ENCODE data around the gene KRTAP5-1.

- no peak for TF ChIP-seq POLR2A (IDR thresholded peaks at IDR 0.05; ENCODE audit: low read depth)
- TF ChIP-seq, protein P1, sequence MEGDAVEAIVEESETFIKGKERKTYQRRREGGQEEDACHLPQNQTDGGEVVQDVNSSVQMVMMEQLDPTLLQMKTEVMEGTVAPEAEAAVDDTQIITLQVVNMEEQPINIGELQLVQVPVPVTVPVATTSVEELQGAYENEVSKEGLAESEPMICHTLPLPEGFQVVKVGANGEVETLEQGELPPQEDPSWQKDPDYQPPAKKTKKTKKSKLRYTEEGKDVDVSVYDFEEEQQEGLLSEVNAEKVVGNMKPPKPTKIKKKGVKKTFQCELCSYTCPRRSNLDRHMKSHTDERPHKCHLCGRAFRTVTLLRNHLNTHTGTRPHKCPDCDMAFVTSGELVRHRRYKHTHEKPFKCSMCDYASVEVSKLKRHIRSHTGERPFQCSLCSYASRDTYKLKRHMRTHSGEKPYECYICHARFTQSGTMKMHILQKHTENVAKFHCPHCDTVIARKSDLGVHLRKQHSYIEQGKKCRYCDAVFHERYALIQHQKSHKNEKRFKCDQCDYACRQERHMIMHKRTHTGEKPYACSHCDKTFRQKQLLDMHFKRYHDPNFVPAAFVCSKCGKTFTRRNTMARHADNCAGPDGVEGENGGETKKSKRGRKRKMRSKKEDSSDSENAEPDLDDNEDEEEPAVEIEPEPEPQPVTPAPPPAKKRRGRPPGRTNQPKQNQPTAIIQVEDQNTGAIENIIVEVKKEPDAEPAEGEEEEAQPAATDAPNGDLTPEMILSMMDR (IDR thresholded peaks at IDR 0.05) = no peak
Observed at GRCh38 chr11:1557904-1558774, 26.9 kb downstream of the KRTAP5-1 start.
